ENCODE measurements around the gene UBA3. TPM values are rescaled to one million over a fixed set of nuclear protein-coding genes. Genes with fewer than 3 reads are reported as not detected.

UBA3 gene
- total RNA-seq, 1 donor from 2014 or later = 84.2 TPM

DNA sequence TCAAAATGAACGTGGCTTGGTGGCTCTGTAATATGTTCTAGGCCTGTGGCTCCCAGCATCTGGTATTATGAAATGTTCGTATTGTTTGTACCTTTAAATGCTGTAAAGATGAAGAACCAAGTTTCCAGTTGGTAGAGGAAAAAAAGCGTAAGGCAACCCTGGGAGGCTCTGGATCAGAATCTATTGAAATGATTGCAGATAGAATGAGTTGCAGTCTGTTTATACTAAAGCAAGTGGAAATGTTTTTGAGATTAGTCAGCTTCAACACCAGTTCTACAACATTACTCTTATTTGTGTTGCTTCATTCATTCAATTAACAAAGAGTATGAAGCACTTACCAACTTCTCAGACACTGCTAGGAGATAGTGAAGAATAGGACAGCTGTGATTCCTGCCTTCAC lies 9.9 kb upstream of the UBA3 start:
- H3K27ac ChIP-seq (replicated peaks) = peak overlapping the region; percentile 80
- H3K9me3 ChIP-seq (replicated peaks) = no peaks in the 10 kb centered on the region
- H3K36me3 ChIP-seq = peaks cover 12% of the 10 kb centered on the region
- no peak for DNase-seq
- no peaks in the 10 kb centered on the region for H3K27me3 ChIP-seq (ENCODE audit: low read depth)
- peaks cover 100% of the 10 kb centered on the region for H3K4me1 ChIP-seq
- peak overlapping the region; percentile 92 for H3K4me3 ChIP-seq
- TF ChIP-seq, protein P1, sequence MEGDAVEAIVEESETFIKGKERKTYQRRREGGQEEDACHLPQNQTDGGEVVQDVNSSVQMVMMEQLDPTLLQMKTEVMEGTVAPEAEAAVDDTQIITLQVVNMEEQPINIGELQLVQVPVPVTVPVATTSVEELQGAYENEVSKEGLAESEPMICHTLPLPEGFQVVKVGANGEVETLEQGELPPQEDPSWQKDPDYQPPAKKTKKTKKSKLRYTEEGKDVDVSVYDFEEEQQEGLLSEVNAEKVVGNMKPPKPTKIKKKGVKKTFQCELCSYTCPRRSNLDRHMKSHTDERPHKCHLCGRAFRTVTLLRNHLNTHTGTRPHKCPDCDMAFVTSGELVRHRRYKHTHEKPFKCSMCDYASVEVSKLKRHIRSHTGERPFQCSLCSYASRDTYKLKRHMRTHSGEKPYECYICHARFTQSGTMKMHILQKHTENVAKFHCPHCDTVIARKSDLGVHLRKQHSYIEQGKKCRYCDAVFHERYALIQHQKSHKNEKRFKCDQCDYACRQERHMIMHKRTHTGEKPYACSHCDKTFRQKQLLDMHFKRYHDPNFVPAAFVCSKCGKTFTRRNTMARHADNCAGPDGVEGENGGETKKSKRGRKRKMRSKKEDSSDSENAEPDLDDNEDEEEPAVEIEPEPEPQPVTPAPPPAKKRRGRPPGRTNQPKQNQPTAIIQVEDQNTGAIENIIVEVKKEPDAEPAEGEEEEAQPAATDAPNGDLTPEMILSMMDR (IDR thresholded peaks at IDR 0.05; ENCODE audit: borderline replicate concordance) = no peak
- intact Hi-C loops (cut with micrococcal nuclease) = no loop called here

DNA sequence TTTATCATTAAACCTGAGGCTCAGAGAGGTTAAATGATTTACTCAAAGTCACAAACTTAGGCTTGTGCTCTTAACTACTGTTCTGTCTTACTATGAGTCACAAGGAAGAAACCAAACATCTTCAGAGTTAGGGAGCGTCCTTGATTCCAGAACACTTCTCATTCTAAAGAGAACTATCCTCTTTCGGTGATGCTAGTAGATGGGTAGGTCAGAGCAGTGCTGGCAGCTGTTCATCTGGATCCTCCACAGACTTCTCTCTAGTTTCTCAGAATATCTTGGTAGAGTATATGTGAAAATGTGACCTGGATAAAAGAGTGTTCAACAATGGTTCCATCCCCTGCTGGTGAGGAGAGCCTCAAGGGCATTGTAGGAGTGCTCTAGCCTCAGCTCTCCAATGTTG lies 7.9 kb upstream of the UBA3 start:
- H3K9me3 ChIP-seq (replicated peaks) = no peaks in the 10 kb centered on the region
- TF ChIP-seq, protein P1 (IDR thresholded peaks at IDR 0.05; ENCODE audit: borderline replicate concordance) = peak; percentile 15
- H3K27ac ChIP-seq (replicated peaks) = peak overlapping the region; percentile 96
- intact Hi-C loops (cut with micrococcal nuclease) = no loop called here
- peaks cover 98% of the 10 kb centered on the region for H3K4me1 ChIP-seq
- peaks cover 7% of the 10 kb centered on the region for H3K36me3 ChIP-seq
- no peak for DNase-seq
- H3K4me3 ChIP-seq = peak overlapping the region; percentile 92
- no peaks in the 10 kb centered on the region for H3K27me3 ChIP-seq (ENCODE audit: low read depth)

- peak overlapping the region; percentile 96 for H3K27ac ChIP-seq (replicated peaks)
- H3K4me3 ChIP-seq = peak overlapping the region; percentile 92
- H3K4me1 ChIP-seq = peaks cover 98% of the 10 kb centered on the region
- H3K36me3 ChIP-seq = peaks cover 7% of the 10 kb centered on the region
- no peaks in the 10 kb centered on the region for H3K9me3 ChIP-seq (replicated peaks)
- intact Hi-C loops (cut with micrococcal nuclease) = no loop called here
- TF ChIP-seq, protein P1 (IDR thresholded peaks at IDR 0.05; ENCODE audit: borderline replicate concordance) = no peak
- H3K27me3 ChIP-seq (ENCODE audit: low read depth) = no peaks in the 10 kb centered on the region
- DNase-seq = no peak
These were observed 7.0 kb upstream of the UBA3 start for GRCh38 chr3:69087030-69087791.

DNA sequence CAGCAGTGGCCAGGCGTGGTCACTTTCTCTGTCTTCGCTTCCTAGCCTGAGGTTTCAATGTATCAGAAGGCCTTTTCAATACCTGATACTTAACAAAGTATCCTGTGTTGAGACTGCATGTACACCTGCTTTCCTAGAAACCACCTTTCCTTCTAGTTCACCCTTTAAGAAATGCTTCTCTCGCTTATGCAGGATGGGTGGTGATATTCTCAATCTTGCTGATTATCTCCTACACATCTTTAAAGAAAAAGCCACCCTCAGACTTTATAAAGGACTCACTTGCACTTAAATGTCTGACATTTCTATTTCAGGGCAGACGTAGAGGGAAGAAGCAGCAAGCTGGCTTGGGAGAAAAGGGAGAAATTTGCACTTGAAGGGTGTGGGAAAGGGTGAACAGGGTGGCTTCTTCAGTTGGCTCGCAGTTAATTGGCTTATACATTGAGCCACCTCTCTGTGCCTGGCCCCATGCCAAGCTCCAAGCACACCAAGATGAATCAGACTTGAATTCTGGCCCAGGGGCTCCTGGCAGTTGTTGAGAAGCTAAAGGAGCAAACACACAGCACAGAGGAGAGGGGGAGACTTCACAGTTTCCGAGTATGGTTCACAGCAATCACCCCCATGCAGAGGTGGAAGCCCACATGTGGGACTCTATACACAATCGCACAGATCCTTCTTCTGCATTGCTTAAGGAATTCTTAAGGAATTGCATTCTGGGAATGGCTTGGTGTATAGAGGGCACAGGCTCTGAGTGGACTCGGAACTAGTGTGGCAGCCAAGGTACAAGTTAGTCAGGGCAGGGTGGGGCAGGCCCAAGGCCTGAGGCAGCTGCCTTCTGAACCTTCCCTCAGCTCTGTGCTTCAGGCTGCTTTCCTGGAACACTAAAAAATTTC lies 5.9 kb upstream of the UBA3 start:
- peak; percentile 88 for DNase-seq
- H3K36me3 ChIP-seq = peaks cover 5% of the 10 kb centered on the region
- TF ChIP-seq, protein P1 (IDR thresholded peaks at IDR 0.05; ENCODE audit: borderline replicate concordance) = no peak
- H3K4me1 ChIP-seq = peaks cover 98% of the 10 kb centered on the region
- intact Hi-C loops (cut with micrococcal nuclease) = no loop called here
- peak overlapping the region; percentile 92 for H3K4me3 ChIP-seq
- H3K27ac ChIP-seq (replicated peaks) = peak overlapping the region; percentile 96
- H3K27me3 ChIP-seq (ENCODE audit: low read depth) = no peaks in the 10 kb centered on the region
- no peaks in the 10 kb centered on the region for H3K9me3 ChIP-seq (replicated peaks)

GRCh38 chr3:69085168-69085832 lies 5.1 kb upstream of the UBA3 start:
- H3K4me3 ChIP-seq = peak overlapping the region; percentile 92
- DNase-seq = peak; percentile 50

More at GRCh38 chr3:69085168-69085832, 5.1 kb upstream of the UBA3 start:
- intact Hi-C loops (cut with micrococcal nuclease) = no loop called here
- TF ChIP-seq, protein P1 (IDR thresholded peaks at IDR 0.05; ENCODE audit: borderline replicate concordance) = no peak
- Histone ChIP-seq H3K9me3 (replicated peaks) (no peaks in the 10 kb centered on the region), H3K27me3 (ENCODE audit: low read depth) (no peaks in the 10 kb centered on the region), H3K36me3 (no peaks in the 10 kb centered on the region), H3K4me1 (peaks cover 98% of the 10 kb centered on the region), H3K27ac (replicated peaks) (peak overlapping the region; percentile 96)
